Erythroblast (primary cell): ENCODE measurements around the gene RREB1.

ENCODE experiments used
- GATA1 ChIP-seq: IDR thresholded peaks from 2 replicates; pipeline ENCODE4 v1.6.1; 2011; ENCODE audit warnings: low read depth, mild to moderate bottlenecking, control low read depth, low read length, moderate library complexity
- POLR2A ChIP-seq: IDR thresholded peaks from 2 replicates; pipeline ENCODE4 v1.6.1; 2011; ENCODE audit warnings: mild to moderate bottlenecking, low read length

- TF ChIP-seq POLR2A = no peak
- TF ChIP-seq GATA1 = no peak
Measured at GRCh38 chr6:7078856-7079255, 28.9 kb upstream of the RREB1 start.
